HG03064 (cell line): ENCODE data around the gene MCF2L.

ENCODE experiments used
- ATAC-seq: cut with Tn5 transposase; IDR thresholded peaks from one replicate; pipeline ENCODE4 v1.9.1; 2021; ENCODE audit warnings: low read depth; ENCODE audit not compliant: unreplicated experiment

MCF2L gene

GRCh38 chr13:112994084-112994780 lies 25.2 kb downstream of the MCF2L start:
- no peak for ATAC-seq

GRCh38 chr13:112994781-112995355 lies 25.9 kb downstream of the MCF2L start:
- no peak for ATAC-seq

- no peak for ATAC-seq
Measured at GRCh38 chr13:112995395-112996191, 26.6 kb downstream of the MCF2L start.

GRCh38 chr13:112996671-112997091 lies 27.7 kb downstream of the MCF2L start:
- no peak for ATAC-seq

GRCh38 chr13:112997188-112998130 lies 28.4 kb downstream of the MCF2L start:
- no peak for ATAC-seq

GRCh38 chr13:112998521-112999280 lies 29.7 kb downstream of the MCF2L start:
- no peak for ATAC-seq

- ATAC-seq = no peak
Measured at GRCh38 chr13:112999414-113000177, 30.6 kb downstream of the MCF2L start.

- no peak for ATAC-seq
Measured at GRCh38 chr13:113000575-113000974, 31.6 kb downstream of the MCF2L start.

GRCh38 chr13:113001241-113002140 lies 32.5 kb downstream of the MCF2L start:
- no peak for ATAC-seq

- ATAC-seq = no peak
Measured at GRCh38 chr13:113002206-113002912, 33.3 kb downstream of the MCF2L start.

GRCh38 chr13:113002913-113003290 lies 33.9 kb downstream of the MCF2L start:
- ATAC-seq = no peak

- no peak for ATAC-seq
Measured at GRCh38 chr13:113004126-113004525, 35.1 kb downstream of the MCF2L start.

- ATAC-seq = no peak
Measured at GRCh38 chr13:113005076-113005865, 36.3 kb downstream of the MCF2L start.

- no peak for ATAC-seq
Measured at GRCh38 chr13:113005997-113006396, 37.0 kb downstream of the MCF2L start.

GRCh38 chr13:113006660-113007059 lies 37.6 kb downstream of the MCF2L start:
- no peak for ATAC-seq

GRCh38 chr13:113008851-113009250 lies 39.8 kb downstream of the MCF2L start:
- ATAC-seq = no peak
